ENCODE measurements around the gene INSIG1.

The INSIG1 gene

GRCh38 chr7:155270861-155271260 is 26.8 kb upstream of the INSIG1 start:
- intact Hi-C loops (cut with DNase I; ENCODE audit: low total_unique reads) = no loop called here
- no peak overlapping the region for H3K27ac ChIP-seq
- TF ChIP-seq, protein P1, sequence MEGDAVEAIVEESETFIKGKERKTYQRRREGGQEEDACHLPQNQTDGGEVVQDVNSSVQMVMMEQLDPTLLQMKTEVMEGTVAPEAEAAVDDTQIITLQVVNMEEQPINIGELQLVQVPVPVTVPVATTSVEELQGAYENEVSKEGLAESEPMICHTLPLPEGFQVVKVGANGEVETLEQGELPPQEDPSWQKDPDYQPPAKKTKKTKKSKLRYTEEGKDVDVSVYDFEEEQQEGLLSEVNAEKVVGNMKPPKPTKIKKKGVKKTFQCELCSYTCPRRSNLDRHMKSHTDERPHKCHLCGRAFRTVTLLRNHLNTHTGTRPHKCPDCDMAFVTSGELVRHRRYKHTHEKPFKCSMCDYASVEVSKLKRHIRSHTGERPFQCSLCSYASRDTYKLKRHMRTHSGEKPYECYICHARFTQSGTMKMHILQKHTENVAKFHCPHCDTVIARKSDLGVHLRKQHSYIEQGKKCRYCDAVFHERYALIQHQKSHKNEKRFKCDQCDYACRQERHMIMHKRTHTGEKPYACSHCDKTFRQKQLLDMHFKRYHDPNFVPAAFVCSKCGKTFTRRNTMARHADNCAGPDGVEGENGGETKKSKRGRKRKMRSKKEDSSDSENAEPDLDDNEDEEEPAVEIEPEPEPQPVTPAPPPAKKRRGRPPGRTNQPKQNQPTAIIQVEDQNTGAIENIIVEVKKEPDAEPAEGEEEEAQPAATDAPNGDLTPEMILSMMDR (IDR thresholded peaks at IDR 0.05) = no peak

DNA sequence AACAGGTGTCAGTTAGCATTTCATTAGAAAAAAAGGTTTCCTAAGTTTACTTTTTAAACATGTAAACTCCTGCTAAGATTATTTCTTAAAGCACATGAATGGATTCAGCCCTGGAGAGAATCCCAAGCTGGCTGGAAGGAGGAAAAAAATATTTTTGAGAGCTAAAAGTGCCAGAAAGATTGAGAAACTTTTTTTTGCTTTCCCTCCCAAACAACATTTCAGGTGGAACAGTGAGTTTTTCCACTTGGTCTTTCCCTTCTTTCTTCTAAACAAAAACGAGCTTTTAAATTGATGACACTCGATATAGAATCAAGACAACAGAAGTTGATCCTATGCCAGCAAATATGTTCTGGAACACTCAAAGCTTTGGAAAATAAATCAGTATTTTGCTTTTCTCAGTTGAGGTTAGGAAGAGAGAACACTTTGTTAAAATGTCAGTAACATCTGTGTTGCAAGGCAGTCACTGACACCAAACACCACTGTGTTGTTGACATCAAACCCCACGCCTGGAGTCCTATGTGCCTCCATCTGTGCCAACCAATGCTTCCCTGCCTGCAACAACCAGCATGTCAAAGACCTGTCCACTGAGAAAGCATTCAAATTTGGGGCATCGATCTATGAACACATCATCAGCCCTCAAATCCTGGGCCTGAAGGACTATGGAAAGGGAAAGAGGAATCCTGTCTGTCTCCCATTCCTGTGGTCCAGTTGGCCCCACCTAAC is 22.9 kb upstream of the INSIG1 start:
- Histone ChIP-seq H3K4me3 (no peak overlapping the region), H3K27me3 (peaks cover 0 to 22% of the 10 kb centered on the region in 2 donors), H3K27ac (no peak overlapping the region), H3K36me3 (no peaks in the 10 kb centered on the region), H3K4me1 (peaks cover 0 to 5% (median 0%) of the 10 kb centered on the region in 4 donors), H3K9me3 (no peaks in the 10 kb centered on the region)
- TF ChIP-seq, protein P1 (IDR thresholded peaks at IDR 0.05) = no peak
- peak in 1 of 2 donors; percentile 49 for DNase-seq
- intact Hi-C loops (cut with DNase I; ENCODE audit: low total_unique reads) = no loop called here

More at GRCh38 chr7:155270861-155271260, 26.8 kb upstream of the INSIG1 start:
- Histone ChIP-seq H3K9me3 (no peaks in the 10 kb centered on the region), H3K27me3 (peaks cover 0 to 22% of the 10 kb centered on the region in 2 donors), H3K4me1 (peaks cover 0 to 5% (median 0%) of the 10 kb centered on the region in 4 donors), H3K36me3 (no peaks in the 10 kb centered on the region), H3K4me3 (no peak overlapping the region)
- DNase-seq = no peak

- Histone ChIP-seq H3K27ac (no peak overlapping the region), H3K36me3 (no peaks in the 10 kb centered on the region), H3K27me3 (peaks cover 0 to 26% of the 10 kb centered on the region in 2 donors), H3K4me3 (no peak overlapping the region), H3K9me3 (no peaks in the 10 kb centered on the region), H3K4me1 (peaks cover 0 to 5% (median 0%) of the 10 kb centered on the region in 4 donors)
- intact Hi-C loops (cut with DNase I; ENCODE audit: low total_unique reads) = no loop called here
- TF ChIP-seq, protein P1 (IDR thresholded peaks at IDR 0.05) = no peak
- no peak for DNase-seq
Measured at GRCh38 chr7:155276042-155276799, 21.5 kb upstream of the INSIG1 start.

- intact Hi-C loops (cut with DNase I; ENCODE audit: low total_unique reads) = no loop called here
- no peak for DNase-seq
- H3K27me3 ChIP-seq = peaks cover 0 to 26% of the 10 kb centered on the region in 2 donors
Measured at GRCh38 chr7:155276800-155277375, 20.8 kb upstream of the INSIG1 start.

DNA sequence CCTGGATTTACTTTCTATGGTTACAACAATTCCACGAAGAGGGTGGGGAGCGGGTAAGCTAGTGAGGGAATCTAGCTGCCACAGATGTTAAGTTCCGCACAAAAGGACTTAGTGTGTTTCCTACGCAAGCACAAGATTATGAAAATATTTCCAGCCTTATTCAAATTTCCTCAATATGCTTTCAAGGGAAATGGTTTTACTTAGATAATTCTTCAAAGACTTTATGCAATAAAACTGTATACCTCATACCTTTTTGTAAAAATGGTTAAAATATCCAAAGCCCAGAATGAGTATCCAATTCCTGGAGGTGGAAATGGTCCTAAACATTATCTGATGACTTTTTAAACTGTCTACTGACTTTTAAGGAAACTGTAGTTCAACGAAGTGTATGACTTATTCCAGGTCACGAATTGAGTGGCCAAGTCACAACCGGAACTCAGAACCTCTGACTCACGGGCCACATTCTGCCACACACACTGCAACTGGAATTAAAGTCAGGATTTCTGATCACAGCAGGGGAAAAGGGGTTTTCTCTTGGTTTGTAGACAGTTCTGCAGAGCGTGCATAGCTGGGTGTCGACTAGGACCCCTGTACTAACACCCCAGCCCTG is 20.2 kb upstream of the INSIG1 start:
- Histone ChIP-seq H3K9me3 (no peaks in the 10 kb centered on the region), H3K36me3 (no peaks in the 10 kb centered on the region), H3K4me1 (peaks cover 0 to 5% (median 0%) of the 10 kb centered on the region in 4 donors), H3K4me3 (no peak overlapping the region), H3K27ac (no peak overlapping the region), H3K27me3 (peaks cover 0 to 26% of the 10 kb centered on the region in 2 donors)
- no peak for DNase-seq
- intact Hi-C loops (cut with DNase I; ENCODE audit: low total_unique reads) = no loop called here
- TF ChIP-seq, protein P1 (IDR thresholded peaks at IDR 0.05) = no peak

More at GRCh38 chr7:155276800-155277375, 20.8 kb upstream of the INSIG1 start:
- Histone ChIP-seq H3K36me3 (no peaks in the 10 kb centered on the region), H3K27ac (no peak overlapping the region), H3K9me3 (no peaks in the 10 kb centered on the region), H3K4me1 (peaks cover 0 to 5% (median 0%) of the 10 kb centered on the region in 4 donors), H3K4me3 (no peak overlapping the region)
- TF ChIP-seq, protein P1 (IDR thresholded peaks at IDR 0.05) = no peak
